IPS DF 19.7 (cell line): ENCODE data around the gene NEK8.

Experiments
- DNase-seq: peaks from one replicate; pipeline ENCODE4 v3.0.0-alpha.2; 2013; ENCODE audit warnings: low read depth, low spot score

Gene NEK8

DNA sequence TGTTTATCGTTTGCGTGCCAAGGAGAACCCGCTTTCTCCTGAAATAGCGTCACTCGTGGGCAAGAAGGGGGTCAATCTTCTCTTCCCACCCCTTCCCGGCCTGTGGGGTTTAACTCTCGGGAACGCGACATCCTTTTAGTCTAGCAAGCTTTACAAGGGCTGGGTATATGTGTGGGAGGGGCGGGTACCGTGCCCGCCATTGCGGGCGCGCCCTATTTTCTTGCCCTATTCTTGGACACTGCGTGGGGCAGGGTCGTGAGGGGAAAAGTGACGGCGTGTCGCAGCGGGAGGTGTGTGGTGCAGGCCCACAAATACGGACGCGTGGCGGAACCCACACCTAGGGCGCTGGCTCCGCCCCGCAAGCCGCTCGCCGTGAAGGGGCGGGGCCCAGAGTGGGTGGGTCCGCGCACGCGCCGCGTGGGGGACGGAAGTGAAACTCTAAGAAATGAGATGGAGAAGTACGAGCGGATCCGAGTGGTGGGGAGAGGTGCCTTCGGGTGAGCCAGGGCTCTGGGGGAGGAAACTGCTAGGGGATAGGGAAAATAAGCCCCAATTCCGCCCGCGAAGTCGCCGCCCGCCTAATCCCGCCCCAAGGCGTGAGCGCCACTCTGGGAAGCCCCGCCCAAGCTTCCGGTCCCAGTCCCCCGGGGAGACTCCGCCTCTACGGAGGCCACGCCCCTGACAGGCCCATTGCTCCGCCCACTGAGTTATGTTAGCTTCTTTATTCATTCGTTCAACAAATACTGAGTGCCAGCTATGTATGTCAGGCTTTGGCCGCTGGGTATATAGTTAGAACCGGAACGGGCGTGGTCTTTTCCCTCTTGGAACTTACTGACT, at the start of gene NEK8:
NEK8 (plus strand) TSS at position 425 of the 837 bp plus-strand sequence; CDS start at position 451, 26 bp downstream.
- DNase-seq: no peak

DNA sequence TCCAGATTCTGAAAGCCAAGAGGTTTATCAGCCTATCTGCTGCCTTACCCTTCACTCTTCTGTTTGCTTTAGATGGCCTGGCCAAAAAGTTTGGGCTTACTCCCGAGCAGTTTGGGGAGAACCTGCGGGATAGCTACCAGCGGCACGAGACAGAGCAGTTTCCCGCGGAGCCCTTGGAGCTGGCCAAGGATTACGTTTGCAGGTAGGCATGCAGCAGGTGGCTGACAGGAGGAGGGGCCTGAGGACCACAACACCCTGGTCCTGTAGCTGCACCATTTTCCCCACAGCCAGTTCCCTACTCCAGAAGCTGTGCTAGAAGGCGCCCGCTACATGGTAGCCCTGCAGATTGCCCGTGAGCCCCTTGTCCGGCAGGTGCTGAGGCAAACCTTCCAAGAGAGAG, 45.9 kb upstream of the NEK8 start:
- no peak for DNase-seq

DNA sequence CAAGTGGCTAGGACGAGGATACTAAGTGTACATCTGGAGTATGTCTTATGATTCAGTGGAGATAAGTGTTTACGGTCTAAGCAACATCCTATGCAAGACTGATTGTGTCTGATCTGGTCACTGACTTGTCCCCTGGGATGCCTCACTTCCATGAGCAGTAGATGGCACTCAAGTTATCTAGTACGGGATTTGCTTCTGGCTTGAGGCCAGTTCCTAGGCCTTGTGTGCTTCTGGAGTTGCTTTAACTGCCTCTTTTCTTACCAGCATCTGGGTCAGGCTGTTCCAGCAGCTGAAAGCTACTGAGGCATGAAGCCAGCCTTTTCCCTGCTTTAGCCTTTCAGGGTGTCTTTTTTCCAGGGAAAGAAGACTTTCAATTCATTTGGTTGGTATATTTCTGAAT, 43.6 kb upstream of the NEK8 start:
- no peak for DNase-seq

DNA sequence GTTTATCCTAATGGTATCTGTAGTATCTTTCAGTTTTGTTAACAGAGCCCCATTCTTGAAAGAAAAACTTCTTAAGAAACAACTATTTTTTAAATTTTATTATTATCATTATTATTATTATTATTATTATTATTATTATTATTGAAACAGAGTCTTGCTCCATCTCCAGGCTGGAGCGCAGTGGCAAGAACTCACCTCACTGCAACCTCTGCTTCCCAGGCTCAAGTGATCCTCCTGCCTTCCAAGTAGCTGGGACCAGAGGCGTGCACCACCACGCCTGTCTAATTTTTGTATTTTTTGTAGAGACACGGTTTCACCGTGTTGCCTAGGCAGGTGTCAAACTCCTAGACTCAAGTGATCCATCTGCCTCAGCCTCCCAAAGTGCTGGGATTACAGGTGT, 43.2 kb upstream of the NEK8 start:
- DNase-seq: no peak

DNA sequence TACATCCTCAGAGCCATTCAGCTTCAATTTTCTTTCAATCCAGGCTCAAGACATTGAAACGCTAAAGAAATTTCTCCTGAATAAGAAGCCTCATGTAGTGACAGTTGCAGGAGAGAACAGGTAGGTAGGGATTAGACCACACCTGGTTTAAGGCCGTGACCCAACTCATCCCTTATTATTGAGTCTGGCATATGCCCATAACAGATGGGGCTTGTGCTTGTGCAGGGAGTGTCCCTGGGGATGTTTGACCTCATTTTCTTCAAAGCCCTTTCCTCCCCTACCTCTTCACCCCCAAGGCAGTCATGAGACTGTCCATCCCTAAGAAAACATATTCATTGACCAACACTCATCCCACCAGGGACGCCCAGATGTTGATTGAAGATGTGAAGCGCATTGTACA, 42.3 kb upstream of the NEK8 start:
- no peak for DNase-seq

DNA sequence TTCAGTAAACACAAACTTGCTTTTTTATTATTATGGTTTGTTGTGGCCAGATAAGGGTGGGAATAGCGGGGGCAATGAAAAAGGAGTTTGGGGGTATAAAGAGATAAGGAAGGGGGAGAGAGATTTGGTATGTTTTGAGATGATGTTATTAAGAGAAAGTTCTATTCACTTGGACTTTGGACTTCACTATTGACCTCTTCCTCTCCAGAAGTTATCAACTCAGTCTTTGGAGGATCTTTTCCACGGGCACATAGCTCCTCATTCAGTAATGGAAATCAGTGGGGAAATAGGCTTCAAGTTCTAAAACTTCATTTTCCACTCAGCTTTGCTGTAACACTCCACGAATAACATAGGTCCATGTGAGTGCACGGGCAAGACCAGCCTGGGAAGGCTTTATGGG, 40.1 kb upstream of the NEK8 start:
- no peak for DNase-seq

DNA sequence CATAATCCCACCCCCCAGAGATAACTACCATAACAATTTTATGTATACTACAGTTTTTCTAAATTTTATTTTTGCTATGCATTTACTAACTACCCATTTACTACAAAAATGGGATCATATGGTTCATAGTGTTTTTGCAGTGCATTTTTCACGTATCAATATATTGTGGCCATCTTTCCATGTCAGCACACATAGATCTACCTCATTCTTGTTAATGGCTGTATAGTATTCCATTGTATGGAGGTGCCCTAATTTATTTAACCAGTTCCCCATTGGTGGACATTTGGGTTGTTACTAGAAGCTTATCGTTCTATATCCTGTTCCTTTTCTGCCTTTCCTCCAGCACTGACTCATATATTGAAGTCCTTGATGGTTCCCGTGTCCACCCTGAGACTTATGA, 39.6 kb upstream of the NEK8 start:
- DNase-seq: no peak

DNA sequence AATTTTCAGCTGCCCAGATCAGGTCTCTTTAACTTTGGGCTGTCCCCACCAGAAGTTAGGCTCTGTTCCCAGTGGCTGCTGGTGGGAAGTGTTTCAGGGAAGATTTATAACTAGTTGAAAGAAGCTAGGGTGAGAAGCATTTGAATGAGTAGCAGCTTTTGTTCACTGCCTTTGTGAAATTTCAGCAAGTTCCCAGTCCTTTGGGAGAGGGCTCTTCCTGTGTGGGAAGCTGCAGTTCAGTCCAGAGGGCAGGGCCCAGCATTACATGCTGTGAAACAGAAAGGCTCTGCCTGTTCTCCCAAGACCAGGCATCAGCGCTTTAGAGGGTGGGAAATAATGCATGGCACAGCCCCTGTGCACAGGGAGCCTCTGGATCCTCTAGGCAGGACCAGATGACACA, 34.7 kb upstream of the NEK8 start:
- DNase-seq: no peak

DNA sequence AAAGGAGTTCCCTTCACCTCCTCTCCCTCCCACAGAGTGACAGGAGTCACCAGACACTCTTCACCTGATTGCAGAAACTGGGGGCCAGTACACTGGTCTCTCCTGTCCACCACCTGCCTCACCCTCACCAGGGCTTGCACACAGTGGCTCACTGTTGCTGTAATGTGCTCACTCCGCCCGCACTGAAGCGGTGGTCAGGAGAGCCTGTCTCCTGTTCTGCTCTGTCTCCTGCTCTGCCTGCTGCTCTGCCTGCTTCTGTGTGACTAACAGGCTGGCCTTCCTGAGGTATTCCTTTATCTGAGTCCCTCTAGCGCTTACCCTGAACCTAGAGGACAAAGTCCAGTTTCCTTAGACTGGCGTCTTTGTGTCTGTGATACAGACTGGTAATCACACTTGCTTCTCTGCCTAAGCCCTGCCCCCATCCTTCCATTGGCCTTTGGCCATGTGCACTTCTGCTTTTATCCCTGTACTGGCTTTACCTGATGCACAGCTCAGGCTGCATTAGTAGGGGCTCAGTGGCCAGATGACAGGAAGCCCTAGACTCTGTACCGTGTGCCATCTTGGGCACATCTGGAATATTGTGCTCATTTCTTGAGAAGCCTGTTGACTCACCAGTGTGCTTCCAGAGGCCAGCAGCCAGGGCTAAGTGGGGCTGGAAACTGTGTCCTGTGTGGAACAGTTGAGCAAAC, 30.2 kb upstream of the NEK8 start:
- DNase-seq: no peak

DNA sequence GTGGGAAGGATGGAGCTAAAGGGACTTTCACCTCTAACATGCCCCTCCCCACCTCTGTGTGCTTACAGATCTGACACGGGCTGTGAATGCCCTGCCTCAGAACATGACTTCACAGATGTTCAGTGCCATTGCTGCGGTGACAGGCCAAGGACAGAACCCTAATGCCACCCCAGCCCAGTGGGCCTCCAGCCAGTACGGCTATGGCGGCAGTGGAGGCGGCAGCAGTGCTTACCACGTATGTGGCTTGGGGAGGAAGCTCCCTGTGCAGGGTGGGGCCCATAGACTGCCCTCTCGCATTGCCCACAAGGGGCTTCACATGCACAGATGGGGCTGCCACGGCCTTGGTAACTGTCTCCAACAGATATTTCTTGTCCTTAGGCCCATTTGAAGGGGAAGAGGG, 28.3 kb upstream of the NEK8 start:
- DNase-seq: no peak

DNA sequence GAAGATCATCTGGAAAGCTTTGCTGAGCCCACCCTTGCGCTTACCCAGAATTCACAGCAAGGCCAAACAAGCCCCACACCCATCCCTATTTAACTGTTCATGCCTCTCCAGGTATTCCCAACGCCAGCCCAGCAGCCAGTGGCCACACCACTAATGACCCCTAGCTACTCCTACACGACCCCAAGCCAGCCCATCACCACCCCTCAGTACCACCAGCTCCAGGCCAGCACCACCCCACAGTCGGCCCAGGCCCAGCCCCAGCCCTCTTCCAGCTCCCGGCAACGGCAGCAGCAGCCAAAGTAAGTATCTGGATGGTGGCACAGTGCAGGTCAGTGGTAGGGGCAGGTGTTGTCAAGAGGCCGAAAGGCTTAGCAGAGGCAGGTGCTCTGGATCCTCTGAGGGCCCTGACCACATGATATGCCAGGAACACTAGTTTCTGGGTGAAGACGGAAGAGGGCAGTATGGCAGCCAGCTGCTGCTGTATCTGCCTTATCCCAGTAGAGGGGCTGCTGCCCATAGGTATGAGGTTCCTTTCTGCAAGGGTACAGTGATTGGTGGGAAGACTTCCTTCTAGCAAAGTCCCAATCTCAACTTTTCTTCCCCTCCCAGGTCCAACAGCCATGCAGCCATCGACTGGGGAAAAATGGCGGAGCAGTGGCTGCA, 27.6 kb upstream of the NEK8 start:
- DNase-seq: no peak

DNA sequence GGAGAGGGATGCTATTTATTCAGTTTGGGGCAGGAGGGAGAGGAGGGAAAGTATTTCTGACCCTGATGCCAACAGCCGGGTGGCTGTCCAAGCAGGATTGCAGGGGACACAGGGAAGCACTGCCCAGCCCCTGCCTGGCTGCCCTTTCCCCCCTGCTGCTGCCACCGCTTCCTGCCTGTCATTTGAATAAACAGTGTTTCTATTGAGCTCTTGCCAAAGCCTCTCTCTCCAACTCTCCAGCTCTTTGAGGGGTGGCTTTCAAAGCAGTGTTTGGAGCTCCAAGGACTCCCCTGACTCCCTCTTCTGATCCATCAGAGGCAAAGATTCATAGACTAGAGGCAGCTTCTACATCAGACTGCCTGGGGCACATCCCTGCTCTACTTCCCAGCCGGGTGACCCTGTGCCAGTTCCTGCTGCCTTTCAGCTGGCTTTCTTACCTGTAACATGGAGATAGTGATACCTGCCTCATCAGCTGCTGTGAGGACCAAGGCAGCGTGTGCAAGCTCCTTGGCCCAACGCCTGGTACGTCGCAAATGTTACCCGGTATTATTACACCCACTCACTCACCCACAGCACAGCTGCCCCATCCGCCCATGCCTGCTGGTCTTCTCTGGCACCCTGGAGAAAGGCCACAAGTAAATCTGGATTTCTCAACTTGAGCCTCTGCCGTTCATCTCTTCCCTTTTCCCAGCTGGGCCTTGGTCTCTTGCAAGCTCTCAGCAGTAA, 26.4 kb upstream of the NEK8 start:
- DNase-seq: no peak

DNA sequence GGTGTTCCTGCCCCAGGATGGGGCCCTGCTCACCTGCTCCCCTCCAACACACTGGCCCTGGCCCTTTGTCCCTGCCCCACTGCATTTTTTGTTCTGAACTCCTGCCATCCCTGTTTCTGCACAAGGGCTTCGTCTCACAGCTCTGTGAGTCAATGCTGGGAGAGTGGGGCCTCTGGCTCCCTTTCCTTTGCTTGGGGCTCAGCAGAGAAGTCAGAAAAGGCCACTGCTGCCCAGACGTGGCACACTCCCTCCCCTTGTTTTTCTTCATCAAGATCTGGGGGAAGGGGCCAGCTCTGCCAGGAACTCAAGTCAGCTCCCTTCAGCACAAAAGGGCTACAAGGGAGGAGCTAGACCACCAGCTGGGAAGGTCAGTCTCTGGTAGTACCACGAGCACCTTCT, 25.8 kb upstream of the NEK8 start:
- no peak for DNase-seq

DNA sequence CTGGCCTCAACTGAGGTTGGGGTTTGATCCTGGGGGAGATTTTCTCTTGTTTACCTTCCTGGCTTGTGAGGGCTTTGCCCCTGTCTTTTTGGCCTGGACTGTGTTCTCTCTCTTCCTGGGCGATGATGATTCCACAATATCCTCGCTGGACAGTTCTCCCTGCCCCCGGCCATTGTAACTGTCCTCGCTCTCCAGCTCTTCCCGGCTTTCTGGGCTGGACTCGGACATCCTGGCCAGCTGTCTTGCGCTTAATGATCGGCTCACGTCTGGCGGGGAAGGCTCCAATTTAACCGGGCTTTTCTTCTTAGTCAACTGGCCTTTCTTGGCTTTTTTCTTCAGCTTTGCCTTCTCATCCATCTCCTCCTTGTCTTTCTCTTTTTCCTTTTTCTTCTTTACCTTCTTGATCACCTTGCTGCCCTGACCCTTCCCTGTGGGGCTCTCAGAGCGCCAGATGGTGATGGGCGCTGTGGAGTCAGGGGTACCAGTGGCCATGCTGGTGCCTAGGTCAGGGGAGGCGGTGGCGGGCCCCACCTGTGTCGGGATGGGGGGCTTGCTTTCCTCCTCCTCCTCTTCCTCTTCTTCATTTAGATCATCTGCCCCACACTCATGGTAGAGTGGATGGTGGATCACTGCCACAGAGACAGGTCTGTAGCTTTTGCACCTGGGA, 24.9 kb upstream of the NEK8 start:
- no peak for DNase-seq

DNA sequence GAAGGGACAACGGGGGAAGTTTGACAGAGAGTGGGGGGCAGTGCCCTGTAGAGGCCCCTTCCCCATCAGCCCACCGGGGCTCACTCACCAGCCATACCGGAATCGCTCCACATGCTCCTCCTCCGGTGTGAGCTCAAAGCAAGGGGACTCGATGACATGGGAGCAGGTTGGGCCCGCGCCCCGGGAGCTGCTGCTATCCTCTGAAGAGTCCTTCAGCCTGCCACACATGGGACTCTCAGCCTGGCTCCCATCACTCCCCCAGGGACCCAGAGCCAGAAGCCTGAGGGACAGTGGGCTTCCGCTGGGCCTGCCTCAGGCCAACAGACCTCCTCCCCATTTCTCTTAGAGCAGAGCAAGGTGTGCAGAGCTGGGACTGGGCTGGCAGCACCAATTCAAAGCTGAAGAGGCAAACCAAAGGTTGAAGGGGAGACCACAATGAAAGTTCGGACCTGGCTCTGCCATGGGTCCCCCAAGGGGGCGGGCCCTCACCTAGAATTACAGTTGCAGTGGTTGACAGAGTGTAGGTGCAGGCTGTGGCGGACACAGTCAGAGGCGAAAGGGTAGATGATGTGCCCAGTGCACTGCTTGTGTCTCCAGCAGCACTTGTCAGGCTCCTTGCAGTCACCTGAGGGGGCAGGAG, 24.2 kb upstream of the NEK8 start:
- no peak for DNase-seq

DNA sequence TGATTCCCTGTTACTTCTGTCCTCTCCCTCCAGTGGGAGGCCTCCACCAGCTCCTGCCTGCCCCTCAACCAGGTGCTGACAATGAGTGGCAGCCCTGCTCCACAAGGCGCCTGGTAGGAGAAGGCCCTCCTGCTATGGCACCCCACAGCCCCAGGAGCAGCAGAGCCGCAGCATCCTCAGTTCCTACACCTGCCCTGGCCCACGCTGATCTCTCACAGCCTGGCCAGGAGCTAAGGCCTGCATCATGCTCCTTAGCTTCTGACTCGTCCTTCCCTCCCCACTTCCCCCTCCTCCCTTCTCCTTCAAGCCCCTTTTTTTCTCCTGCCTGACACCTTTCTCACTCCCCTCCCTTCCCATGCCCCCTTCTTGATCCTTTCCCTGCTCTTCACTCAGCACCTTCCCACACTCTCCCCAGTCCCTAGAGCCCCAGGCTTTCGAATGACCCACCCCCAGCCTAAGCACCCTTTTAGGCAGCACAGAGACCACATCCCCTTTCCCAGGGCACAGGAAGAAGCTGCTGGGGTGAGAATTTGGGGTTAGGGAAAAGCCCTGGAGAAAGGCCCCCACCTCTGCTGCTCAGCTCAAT, 23.4 kb upstream of the NEK8 start:
- DNase-seq: no peak

DNA sequence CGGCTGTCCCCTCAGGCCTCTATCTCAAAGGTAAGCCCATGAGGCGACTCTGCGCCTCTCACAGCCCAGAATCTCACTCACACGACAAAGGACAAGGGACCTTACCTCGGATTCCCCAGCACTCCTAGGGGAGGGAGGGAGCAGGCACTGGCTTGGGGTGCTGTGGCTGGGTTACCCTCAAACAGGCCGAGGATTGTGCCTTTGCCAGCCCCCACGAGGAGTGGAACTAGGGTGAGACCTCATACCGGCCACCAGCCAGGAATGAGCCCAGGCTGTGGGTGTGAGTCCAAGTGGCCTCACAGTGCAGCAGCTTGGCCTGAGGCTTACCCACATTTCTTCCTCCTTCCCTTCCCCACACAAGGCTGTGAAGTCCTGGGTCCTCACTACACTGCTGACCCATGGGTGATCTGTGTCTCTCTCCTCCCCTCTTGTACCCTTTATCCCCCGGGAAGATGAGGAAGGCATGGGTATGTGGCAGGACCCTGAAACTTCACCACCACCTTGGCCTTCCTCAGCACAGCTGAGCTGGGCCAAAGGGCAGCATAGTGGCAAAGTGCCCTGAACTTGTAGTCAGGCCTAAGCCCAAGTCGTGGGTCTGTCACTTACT, 22.8 kb upstream of the NEK8 start:
- no peak for DNase-seq

DNA sequence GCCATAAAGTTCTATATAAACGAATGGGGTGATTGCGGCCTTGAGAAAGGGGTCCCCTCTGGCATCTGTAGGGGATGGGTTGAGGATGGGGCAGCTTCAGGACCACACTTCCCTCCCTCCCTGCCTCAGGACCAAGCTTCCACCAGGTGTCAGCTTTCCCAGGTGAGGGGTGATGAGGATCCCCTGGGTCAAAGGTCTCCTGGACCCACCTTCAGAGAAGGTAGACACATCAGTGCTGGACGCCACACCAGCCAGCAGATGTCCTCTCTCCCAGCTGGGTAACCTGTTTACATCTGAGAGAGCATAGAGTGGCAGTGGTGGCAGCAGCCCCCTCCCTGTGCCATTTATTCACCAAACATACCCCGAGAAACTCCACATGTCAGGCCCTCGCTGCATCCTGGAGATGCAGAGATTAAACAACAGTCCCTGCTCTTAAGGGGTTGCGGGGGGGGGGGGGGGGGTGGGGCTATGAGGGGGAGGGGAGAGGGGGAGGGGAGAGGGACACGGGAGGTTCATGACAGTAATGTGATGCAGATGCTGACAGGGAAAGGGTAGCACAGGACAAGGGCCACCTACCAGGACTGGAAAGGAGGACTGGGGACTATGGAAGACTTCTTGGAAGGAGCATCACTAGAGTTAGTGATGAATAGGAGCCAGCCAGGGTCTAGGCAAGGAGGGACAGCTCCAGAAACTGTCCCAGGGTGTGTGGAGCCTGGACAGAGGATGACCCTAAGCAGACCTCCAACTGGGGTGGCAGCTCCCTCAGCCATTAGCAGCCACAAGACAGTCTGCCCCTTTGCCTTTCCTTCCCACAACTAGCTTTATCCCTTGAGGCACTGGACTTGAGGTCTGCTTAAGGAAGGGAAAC, 21.9 kb upstream of the NEK8 start:
- no peak for DNase-seq

DNA sequence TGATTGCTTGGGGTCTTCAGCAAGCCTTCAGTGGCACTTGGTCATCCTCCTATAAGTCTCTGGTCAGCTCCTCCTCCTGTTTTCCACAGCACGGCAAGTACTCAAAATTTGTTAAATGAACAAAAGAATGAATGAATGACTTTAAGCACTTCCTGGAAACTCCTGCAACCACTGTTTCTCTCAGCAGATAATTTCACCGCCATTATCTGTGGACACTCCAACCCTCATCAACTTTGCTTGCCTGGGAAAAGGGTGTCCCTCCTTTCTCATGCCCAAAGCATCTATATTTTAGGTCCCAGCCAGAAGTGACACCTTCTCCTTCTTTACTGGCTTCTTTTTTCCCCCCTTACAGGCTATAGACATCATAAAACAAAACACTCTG, 21.3 kb upstream of the NEK8 start:
- DNase-seq: no peak
